Suprapubic skin (tissue), 4 donors: ENCODE data around the gene PSD. TPM values are rescaled to one million over a fixed set of nuclear protein-coding genes. Genes with fewer than 3 reads are reported as not detected.

Source experiments
- DNase-seq, 2 donors: peaks; one replicate each; pipeline ENCODE4 v3.0.0-alpha.2; 2019; ENCODE audit warnings: low spot score in 2 of 2
- H3K27ac ChIP-seq: fragments of 200-600 bp; sonication (generic); one replicate; pipeline ENCODE4 v1.5.1; 2019
- H3K27me3 ChIP-seq: fragments of 200-600 bp; sonication (generic); one replicate; pipeline ENCODE4 v1.5.1; 2019
- H3K36me3 ChIP-seq: fragments of 200-600 bp; sonication (generic); one replicate; pipeline ENCODE4 v1.5.1; 2019
- H3K4me1 ChIP-seq: fragments of 200-600 bp; sonication (generic); one replicate; pipeline ENCODE4 v1.5.1; 2019
- H3K4me3 ChIP-seq: fragments of 200-600 bp; sonication (generic); one replicate; pipeline ENCODE4 v1.5.1; 2019; ENCODE audit warnings: mild to moderate bottlenecking
- H3K9me3 ChIP-seq: fragments of 200-600 bp; sonication (generic); one replicate; pipeline ENCODE4 v1.5.1; 2019
- EP300 ChIP-seq: sonication (generic); formaldehyde crosslinking; IDR thresholded peaks from one replicate; pipeline ENCODE4 v1.6.1; 2017; ENCODE audit warnings: antibody characterized with exemption
- POLR2A ChIP-seq, 2 donors: fragments of 450-650 bp; IDR thresholded peaks; one replicate each; pipeline ENCODE4 v1.6.1; 2017; ENCODE audit warnings: antibody characterized with exemption in 2 of 2, mild to moderate bottlenecking in 2 of 2, moderate library complexity in 2 of 2
- POLR2AphosphoS5 ChIP-seq, 3 donors: sonication (generic); formaldehyde crosslinking; IDR thresholded peaks; one replicate each; pipeline ENCODE4 v1.6.1; 2017; ENCODE audit warnings: antibody characterized with exemption in 3 of 3
- WGBS: methylation state at CpG from one replicate; pipeline ENCODE4 v1.1.5; 2018; 5-methylcytosine and 5-hydroxymethylcytosine counted together
- total RNA-seq, 4 donors: library from RNA; depleted of rRNA; stranded (reverse); fragments of >200 nt; gene quantifications; one replicate each; pipeline ENCODE4 v1.1.0, GENCODE V29; 2016
- TF ChIP-seq, protein P1 (sequence below), 2 donors: fragments of 200-600 bp in 1 of 2; fragments of 450-650 bp in 1 of 2; sonication (generic) in 1 of 2; IDR thresholded peaks; one replicate each; pipeline ENCODE4 v1.5.1; 2016 to 2019; ENCODE audit warnings: antibody characterized with exemption in 2 of 2, mild to moderate bottlenecking in 1 of 2, moderate library complexity in 1 of 2

PSD gene
- total RNA-seq, 4 donors from 2014 or later: 1.7 to 4.8 (median 2.1) TPM

DNA sequence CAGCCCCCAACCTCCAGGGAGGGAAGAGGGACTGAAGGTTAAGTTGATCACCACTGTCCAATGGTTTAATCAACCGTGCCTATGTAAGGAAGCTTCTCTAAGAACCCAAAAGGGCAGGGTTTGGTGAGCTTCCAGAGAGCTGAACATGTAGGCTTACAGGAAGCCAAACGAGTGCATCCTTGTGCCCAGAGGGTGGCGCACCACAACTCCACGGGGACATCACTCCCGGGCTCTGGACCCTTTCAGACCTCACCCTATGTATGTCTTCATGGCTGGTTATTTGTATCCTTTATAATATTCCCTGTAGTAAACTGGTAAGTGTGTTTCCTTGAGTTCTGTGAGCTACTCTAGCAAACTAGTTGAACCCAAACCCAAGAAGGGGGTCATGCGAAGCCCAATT lies 34.5 kb downstream of the PSD start:
- H3K9me3 ChIP-seq: no peaks in the 10 kb centered on the region
- no peak overlapping the region for H3K27ac ChIP-seq
- peaks cover 12% of the 10 kb centered on the region for H3K4me1 ChIP-seq
- no peaks in the 10 kb centered on the region for H3K27me3 ChIP-seq
- 42% methylated on average over 5 of the region's 6 CpGs for WGBS
- H3K36me3 ChIP-seq: peaks cover 42% of the 10 kb centered on the region
- DNase-seq: no peak
- TF ChIP-seq POLR2A (IDR thresholded peaks at IDR 0.05) (no peak), EP300 (no peak), POLR2AphosphoS5 (IDR thresholded peaks at IDR 0.05) (no peak)
- TF ChIP-seq, protein P1, sequence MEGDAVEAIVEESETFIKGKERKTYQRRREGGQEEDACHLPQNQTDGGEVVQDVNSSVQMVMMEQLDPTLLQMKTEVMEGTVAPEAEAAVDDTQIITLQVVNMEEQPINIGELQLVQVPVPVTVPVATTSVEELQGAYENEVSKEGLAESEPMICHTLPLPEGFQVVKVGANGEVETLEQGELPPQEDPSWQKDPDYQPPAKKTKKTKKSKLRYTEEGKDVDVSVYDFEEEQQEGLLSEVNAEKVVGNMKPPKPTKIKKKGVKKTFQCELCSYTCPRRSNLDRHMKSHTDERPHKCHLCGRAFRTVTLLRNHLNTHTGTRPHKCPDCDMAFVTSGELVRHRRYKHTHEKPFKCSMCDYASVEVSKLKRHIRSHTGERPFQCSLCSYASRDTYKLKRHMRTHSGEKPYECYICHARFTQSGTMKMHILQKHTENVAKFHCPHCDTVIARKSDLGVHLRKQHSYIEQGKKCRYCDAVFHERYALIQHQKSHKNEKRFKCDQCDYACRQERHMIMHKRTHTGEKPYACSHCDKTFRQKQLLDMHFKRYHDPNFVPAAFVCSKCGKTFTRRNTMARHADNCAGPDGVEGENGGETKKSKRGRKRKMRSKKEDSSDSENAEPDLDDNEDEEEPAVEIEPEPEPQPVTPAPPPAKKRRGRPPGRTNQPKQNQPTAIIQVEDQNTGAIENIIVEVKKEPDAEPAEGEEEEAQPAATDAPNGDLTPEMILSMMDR (IDR thresholded peaks at IDR 0.05): no peak
- no peak overlapping the region for H3K4me3 ChIP-seq

DNA sequence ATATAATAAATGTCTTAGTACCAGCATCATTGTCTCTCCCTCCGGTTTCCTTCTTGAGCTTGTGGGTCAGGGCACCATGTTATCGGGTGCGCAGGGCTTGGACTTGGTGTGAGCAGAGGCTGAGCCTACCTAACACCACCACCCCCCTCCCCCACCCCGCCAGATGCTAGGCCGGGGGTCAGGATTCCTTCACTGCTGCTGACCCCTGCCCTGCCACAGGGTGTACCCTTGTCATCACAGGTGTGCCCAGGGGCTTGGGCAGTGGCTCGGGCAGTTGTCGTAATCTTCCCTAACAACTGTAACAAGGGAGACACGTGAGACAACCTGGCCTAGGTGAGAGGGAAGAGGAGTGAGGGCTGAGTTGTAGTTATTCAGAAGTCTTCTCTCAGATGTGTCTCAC lies 35.7 kb downstream of the PSD start:
- peaks cover 12% of the 10 kb centered on the region for H3K4me1 ChIP-seq
- peaks cover 54% of the 10 kb centered on the region for H3K36me3 ChIP-seq
- H3K27me3 ChIP-seq: no peaks in the 10 kb centered on the region
- 90% methylated on average over 8 of the region's 8 CpGs for WGBS
- no peak for DNase-seq
- H3K9me3 ChIP-seq: no peaks in the 10 kb centered on the region
- no peak overlapping the region for H3K4me3 ChIP-seq
- no peak overlapping the region for H3K27ac ChIP-seq
- TF ChIP-seq, protein P1 (IDR thresholded peaks at IDR 0.05): no peak
- no peak for TF ChIP-seq POLR2AphosphoS5 (IDR thresholded peaks at IDR 0.05)
- no peak for TF ChIP-seq POLR2A (IDR thresholded peaks at IDR 0.05)
- no peak for TF ChIP-seq EP300

DNA sequence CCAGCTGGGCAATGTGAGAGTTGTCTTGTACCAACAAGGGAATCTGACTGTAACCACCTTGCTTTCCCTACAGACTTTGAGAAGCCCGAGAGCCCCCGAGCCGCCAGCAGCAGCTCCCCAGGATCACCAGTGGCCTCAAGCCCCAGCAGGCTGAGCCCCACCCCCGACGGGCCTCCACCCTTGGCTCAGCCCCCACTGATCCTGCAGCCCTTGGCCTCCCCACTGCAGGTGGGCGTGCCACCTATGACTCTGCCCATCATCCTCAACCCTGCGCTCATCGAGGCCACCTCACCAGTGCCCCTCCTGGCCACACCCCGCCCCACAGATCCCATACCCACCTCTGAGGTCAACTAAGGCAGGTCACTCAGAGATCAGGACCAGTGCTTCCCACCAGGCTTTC lies 36.6 kb downstream of the PSD start:
- Histone ChIP-seq H3K36me3 (peaks cover 63% of the 10 kb centered on the region), H3K27ac (no peak overlapping the region), H3K9me3 (no peaks in the 10 kb centered on the region), H3K4me1 (peaks cover 12% of the 10 kb centered on the region), H3K4me3 (no peak overlapping the region), H3K27me3 (no peaks in the 10 kb centered on the region)
- TF ChIP-seq POLR2AphosphoS5 (IDR thresholded peaks at IDR 0.05) (no peak), POLR2A (IDR thresholded peaks at IDR 0.05) (no peak), EP300 (no peak)
- TF ChIP-seq, protein P1 (IDR thresholded peaks at IDR 0.05): no peak
- DNase-seq: no peak
- WGBS: 55% methylated on average over 6 of the region's 9 CpGs

DNA sequence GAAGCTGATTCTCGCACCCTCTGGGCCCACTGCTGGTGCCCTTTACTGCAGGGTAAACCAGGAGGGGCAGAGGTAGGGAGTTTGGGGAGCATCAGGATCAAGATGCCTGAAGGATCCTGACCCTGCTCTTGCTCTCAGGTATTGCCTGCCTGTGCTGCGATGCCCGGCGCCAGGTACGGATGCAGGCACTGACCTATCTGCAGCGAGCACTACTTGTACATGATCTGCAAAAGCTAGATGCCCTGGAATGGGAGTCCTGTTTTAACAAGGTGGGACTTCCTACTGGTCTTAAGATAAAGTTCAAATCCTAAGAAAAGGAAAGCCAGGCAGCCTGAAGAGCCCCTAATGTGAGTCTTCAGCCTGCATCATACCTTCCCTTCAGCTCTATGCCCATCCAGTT lies 39.2 kb downstream of the PSD start:
- Histone ChIP-seq H3K36me3 (peaks cover 85% of the 10 kb centered on the region), H3K9me3 (no peaks in the 10 kb centered on the region), H3K27ac (no peak overlapping the region), H3K4me3 (no peak overlapping the region), H3K4me1 (no peaks in the 10 kb centered on the region), H3K27me3 (no peaks in the 10 kb centered on the region)
- WGBS: 96% methylated on average over 5 of the region's 6 CpGs
- TF ChIP-seq EP300 (no peak), POLR2A (IDR thresholded peaks at IDR 0.05) (no peak), POLR2AphosphoS5 (IDR thresholded peaks at IDR 0.05) (no peak)
- TF ChIP-seq, protein P1 (IDR thresholded peaks at IDR 0.05): no peak
- DNase-seq: no peak

DNA sequence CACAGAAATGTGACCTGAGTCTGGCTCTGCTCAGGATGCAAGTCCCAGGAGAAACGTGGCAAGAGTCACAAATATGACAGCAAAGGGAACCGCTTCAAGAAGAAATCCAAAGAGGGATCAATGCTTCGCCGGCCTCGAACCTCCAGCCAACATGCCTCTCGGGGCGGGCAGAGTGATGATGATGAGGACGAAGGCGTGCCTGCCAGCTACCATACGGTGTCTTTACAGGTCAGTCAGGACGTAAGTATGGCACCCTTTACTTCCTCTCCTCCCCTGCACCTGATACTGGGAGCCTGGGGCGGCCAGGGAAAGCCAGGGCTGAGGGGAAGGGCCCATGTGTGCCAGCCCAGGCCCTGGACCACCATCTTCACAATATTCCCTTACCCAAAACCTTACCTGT lies 41.7 kb downstream of the PSD start:
- Histone ChIP-seq H3K27ac (no peak overlapping the region), H3K36me3 (peaks cover 87% of the 10 kb centered on the region), H3K4me3 (no peak overlapping the region), H3K4me1 (no peaks in the 10 kb centered on the region), H3K9me3 (no peaks in the 10 kb centered on the region), H3K27me3 (no peaks in the 10 kb centered on the region)
- TF ChIP-seq EP300: no peak
- TF ChIP-seq, protein P1 (IDR thresholded peaks at IDR 0.05): no peak
- no peak for DNase-seq
- 92% methylated on average over 12 of the region's 12 CpGs for WGBS
